NB4 (cell line): Measurements from ENCODE around the gene MCM3AP.

Experiments used
- POLR2A ChIP-seq: IDR thresholded peaks from 2 replicates; pipeline ENCODE4 v1.6.1; 2011; ENCODE audit warnings: mild to moderate bottlenecking; ENCODE audit not compliant: insufficient read length; ENCODE audit errors: extremely low read depth
- TF ChIP-seq, protein P1 (sequence below): IDR thresholded peaks from one replicate; pipeline ENCODE4 v1.5.1; 2012; ENCODE audit warnings: low read depth, low read length
- TF ChIP-seq, protein P2 (sequence below): IDR thresholded peaks from 2 replicates; pipeline ENCODE4 v1.6.1; 2011; ENCODE audit warnings: low read depth, low read length

DNA sequence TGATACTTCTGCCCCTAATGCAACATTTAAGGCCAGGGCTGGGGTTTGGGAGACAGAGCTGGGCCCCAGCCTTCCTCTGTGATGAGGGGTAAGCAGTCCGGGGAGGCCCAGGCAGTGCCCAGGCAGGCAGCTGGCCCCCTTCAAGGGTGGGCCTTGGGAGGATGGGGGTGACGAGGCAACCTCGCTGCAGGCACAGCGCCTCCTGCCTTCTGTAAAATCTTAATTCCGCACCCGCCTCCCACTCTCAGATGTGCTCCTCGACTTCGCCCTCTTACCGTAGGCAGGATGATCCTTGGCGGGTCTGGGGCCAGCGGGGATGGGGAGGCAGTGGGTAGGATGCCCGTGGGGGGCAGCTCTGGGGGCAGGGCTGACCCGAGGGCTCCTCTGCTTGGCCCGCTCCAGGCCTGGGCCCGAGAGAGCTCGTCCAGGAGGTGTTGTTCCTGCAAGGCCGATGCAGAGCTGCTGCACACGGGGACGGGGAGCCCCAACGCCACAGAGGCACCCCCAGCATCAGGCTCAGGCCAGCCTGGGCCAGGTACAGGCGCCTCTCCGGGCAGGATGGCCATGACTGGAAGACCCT is 29.1 kb upstream of the MCM3AP start:
- TF ChIP-seq, protein P1, sequence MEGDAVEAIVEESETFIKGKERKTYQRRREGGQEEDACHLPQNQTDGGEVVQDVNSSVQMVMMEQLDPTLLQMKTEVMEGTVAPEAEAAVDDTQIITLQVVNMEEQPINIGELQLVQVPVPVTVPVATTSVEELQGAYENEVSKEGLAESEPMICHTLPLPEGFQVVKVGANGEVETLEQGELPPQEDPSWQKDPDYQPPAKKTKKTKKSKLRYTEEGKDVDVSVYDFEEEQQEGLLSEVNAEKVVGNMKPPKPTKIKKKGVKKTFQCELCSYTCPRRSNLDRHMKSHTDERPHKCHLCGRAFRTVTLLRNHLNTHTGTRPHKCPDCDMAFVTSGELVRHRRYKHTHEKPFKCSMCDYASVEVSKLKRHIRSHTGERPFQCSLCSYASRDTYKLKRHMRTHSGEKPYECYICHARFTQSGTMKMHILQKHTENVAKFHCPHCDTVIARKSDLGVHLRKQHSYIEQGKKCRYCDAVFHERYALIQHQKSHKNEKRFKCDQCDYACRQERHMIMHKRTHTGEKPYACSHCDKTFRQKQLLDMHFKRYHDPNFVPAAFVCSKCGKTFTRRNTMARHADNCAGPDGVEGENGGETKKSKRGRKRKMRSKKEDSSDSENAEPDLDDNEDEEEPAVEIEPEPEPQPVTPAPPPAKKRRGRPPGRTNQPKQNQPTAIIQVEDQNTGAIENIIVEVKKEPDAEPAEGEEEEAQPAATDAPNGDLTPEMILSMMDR: no peak
- TF ChIP-seq POLR2A: no peak
- TF ChIP-seq, protein P2, sequence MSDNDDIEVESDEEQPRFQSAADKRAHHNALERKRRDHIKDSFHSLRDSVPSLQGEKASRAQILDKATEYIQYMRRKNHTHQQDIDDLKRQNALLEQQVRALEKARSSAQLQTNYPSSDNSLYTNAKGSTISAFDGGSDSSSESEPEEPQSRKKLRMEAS: no peak
